ENCODE results near the gene HSPA1B. TPM values are rescaled to one million over a fixed set of nuclear protein-coding genes. Genes with fewer than 3 reads are reported as not detected.

HSPA1B gene
- total RNA-seq, 1 donor from 2014 or later, result 132 TPM

DNA sequence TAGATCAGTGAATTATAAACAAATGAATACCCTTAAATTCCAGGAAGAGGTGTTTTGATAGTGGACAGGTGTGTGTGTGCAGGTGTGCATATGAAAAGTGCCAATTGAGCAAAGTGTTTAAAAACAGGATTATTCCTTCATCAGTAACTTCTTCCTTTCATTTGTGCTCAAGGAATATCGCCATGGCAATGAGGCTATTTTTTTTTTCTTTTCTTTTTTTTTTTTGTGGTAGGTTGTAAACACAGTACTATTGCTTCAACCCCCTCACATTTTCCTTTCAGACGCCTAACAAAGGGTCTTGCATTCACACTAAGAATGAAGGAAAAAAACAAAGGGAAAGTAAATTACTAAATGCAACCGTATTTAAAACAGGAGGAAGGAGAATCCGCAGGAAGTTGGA, 2.0 kb upstream of the HSPA1B start:
- TF ChIP-seq, protein P1, sequence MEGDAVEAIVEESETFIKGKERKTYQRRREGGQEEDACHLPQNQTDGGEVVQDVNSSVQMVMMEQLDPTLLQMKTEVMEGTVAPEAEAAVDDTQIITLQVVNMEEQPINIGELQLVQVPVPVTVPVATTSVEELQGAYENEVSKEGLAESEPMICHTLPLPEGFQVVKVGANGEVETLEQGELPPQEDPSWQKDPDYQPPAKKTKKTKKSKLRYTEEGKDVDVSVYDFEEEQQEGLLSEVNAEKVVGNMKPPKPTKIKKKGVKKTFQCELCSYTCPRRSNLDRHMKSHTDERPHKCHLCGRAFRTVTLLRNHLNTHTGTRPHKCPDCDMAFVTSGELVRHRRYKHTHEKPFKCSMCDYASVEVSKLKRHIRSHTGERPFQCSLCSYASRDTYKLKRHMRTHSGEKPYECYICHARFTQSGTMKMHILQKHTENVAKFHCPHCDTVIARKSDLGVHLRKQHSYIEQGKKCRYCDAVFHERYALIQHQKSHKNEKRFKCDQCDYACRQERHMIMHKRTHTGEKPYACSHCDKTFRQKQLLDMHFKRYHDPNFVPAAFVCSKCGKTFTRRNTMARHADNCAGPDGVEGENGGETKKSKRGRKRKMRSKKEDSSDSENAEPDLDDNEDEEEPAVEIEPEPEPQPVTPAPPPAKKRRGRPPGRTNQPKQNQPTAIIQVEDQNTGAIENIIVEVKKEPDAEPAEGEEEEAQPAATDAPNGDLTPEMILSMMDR (conservative IDR thresholded peaks at IDR 0.05), result no peak
- Mint-ChIP-seq H3K4me1 (ENCODE audit: unreplicated experiment) (peaks cover 53% of the 10 kb centered on the region), H3K27me3 (no peaks in the 10 kb centered on the region), H3K36me3 (peaks cover 7% of the 10 kb centered on the region), H3K27ac (peak overlapping the region; percentile 99), H3K9me3 (no peaks in the 10 kb centered on the region), H3K4me3 (peak overlapping the region; percentile 79)
- DNase-seq (ENCODE audit: extremely low spot score, unreplicated experiment), result no peak

GRCh38 chr6:31826793-31827285, 699 bp upstream of the HSPA1B start:
- Mint-ChIP-seq H3K4me1 (ENCODE audit: unreplicated experiment) (peaks cover 51% of the 10 kb centered on the region), H3K36me3 (peaks cover 7% of the 10 kb centered on the region), H3K27ac (peak overlapping the region; percentile 99), H3K9me3 (no peaks in the 10 kb centered on the region), H3K4me3 (peak overlapping the region; percentile 91), H3K27me3 (no peaks in the 10 kb centered on the region)
- DNase-seq (ENCODE audit: extremely low spot score, unreplicated experiment), result no peak
- TF ChIP-seq, protein P1 (conservative IDR thresholded peaks at IDR 0.05), result no peak

- DNase-seq (ENCODE audit: extremely low spot score, unreplicated experiment), result no peak
- H3K36me3 Mint-ChIP-seq, result peaks cover 8% of the 10 kb centered on the region
- H3K4me3 Mint-ChIP-seq, result peak overlapping the region; percentile 94
- H3K27ac Mint-ChIP-seq, result peak overlapping the region; percentile 88
- TF ChIP-seq, protein P1 (conservative IDR thresholded peaks at IDR 0.05), result peak; percentile 75
- H3K4me1 Mint-ChIP-seq (ENCODE audit: unreplicated experiment), result peaks cover 38% of the 10 kb centered on the region
- H3K27me3 Mint-ChIP-seq, result no peaks in the 10 kb centered on the region
- no peaks in the 10 kb centered on the region for H3K9me3 Mint-ChIP-seq
Observed at GRCh38 chr6:31829633-31830283, 2.2 kb downstream of the HSPA1B start.

GRCh38 chr6:31830886-31831335, 3.4 kb downstream of the HSPA1B start:
- DNase-seq (ENCODE audit: extremely low spot score, unreplicated experiment), result no peak
- H3K9me3 Mint-ChIP-seq, result no peaks in the 10 kb centered on the region
- TF ChIP-seq, protein P1 (conservative IDR thresholded peaks at IDR 0.05), result no peak
- H3K36me3 Mint-ChIP-seq, result peaks cover 13% of the 10 kb centered on the region
- peak overlapping the region; percentile 94 for H3K4me3 Mint-ChIP-seq
- peak overlapping the region; percentile 88 for H3K27ac Mint-ChIP-seq
- peaks cover 33% of the 10 kb centered on the region for H3K4me1 Mint-ChIP-seq (ENCODE audit: unreplicated experiment)
- H3K27me3 Mint-ChIP-seq, result no peaks in the 10 kb centered on the region

GRCh38 chr6:31831350-31832215, 4.0 kb downstream of the HSPA1B start:
- H3K4me1 Mint-ChIP-seq (ENCODE audit: unreplicated experiment), result peaks cover 39% of the 10 kb centered on the region
- TF ChIP-seq, protein P1 (conservative IDR thresholded peaks at IDR 0.05), result no peak
- H3K27ac Mint-ChIP-seq, result peak overlapping the region; percentile 88

More at GRCh38 chr6:31831350-31832215, 4.0 kb downstream of the HSPA1B start:
- Mint-ChIP-seq H3K4me3 (peak overlapping the region; percentile 94), H3K36me3 (peaks cover 20% of the 10 kb centered on the region), H3K27me3 (no peaks in the 10 kb centered on the region), H3K9me3 (no peaks in the 10 kb centered on the region)
- no peak for DNase-seq (ENCODE audit: extremely low spot score, unreplicated experiment)

Data from type B pancreatic cell (in vitro differentiated cells).